HG03442 (cell line): ENCODE measurements around the gene HOXD9.

Source experiments
- ATAC-seq: cut with Tn5 transposase; IDR thresholded peaks from one replicate; pipeline ENCODE4 v1.9.1; 2021; ENCODE audit warnings: mild to moderate bottlenecking, moderate library complexity; ENCODE audit not compliant: unreplicated experiment

The HOXD9 gene

DNA sequence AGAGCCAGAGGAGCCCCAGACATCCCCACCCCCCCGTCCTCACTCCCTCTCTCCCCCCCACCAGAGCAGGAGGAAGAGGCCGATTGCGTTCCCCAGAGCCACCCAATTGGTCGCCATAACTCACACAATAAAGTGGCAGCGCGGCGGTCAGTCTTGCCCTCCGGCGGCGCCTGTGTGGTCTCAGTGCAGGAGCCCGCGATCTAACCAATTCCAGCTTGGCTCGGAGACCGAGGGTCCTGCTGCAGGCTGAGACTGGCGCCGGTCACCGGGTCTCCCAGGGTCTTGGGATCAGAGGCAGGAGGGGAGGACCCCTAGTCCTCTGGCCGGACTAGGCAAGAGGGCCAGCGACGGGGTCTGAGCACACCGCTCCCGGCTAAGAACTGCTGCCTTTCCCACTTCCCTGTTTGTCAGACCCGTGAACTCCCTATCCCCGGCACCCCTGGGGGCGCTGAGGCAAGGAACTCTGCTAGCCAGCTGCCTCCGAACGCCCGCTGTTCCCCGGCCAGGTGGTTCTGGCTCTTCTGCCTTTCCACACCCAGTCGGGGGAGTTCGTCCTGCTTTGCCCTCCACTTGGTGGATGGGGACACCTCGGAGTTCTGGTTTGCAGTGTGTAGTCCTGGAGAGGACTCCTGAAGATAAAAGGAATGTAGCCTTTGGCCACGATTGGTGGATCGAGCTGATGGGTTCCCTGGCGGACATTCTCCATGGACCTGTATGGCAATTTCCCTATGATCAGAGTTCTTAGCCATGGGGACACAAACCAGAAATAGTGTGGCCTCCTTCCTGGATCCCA lies 24.0 kb upstream of the HOXD9 start:
- ATAC-seq = no peak

DNA sequence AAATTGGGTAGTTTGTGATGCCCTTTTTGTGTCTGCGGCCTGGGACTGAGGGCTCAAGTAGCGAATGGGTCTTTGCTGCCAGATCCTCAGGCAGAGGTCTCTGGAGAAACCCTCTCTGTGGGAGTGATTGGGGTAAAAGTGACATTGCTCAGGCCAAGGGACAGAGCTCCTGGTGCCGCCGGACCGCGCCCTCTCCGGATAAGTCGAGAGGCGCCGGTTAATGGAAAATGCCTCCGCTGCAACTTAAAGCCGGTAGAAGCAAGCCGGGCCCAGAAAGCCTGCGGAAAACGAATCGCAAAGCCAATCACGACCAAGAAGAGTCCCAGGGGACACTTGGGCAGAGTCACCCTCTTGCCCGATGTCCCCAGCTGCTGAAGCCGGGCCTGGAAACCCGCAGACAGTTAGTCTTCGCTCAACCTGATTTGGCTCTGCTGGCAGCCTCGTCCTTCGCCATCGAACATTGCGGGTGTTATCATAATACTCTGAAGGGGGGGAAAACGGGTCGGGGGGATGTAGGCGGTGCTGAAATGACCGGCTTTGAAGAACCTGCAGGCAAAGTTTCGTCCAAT lies 23.3 kb upstream of the HOXD9 start:
- ATAC-seq = no peak

DNA sequence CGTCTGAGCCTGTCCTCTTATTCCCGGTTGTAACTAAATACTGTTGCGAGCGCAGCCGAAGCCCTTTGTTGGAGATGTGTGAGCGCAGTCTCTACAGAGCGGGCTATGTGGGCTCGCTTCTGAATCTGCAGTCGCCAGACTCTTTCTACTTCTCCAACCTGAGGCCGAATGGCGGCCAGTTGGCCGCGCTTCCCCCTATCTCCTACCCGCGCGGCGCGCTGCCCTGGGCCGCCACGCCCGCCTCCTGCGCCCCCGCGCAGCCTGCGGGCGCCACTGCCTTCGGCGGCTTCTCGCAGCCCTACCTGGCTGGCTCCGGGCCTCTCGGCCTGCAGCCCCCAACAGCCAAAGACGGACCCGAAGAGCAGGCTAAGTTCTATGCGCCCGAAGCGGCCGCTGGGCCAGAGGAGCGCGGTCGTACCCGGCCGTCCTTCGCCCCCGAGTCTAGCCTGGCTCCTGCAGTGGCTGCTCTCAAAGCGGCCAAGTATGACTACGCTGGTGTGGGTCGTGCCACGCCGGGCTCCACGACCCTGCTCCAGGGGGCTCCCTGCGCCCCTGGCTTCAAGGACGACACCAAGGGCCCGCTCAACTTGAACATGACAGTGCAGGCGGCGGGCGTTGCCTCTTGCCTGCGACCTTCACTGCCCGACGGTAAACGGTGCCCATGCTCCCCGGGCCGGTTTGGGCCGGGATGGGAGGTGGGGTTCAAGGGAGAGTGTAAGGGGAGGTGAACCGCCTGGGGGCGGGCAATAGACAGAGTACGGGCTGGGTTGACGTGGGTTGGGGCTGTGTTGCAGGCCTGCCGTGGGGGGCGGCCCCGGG lies 22.6 kb upstream of the HOXD9 start, which contains the start of gene HOXD12:
Gene HOXD12 (plus strand): TSS at position 68 of the 819 bp plus-strand sequence. CDS start 7 bp downstream, at position 75.
- ATAC-seq = no peak

DNA sequence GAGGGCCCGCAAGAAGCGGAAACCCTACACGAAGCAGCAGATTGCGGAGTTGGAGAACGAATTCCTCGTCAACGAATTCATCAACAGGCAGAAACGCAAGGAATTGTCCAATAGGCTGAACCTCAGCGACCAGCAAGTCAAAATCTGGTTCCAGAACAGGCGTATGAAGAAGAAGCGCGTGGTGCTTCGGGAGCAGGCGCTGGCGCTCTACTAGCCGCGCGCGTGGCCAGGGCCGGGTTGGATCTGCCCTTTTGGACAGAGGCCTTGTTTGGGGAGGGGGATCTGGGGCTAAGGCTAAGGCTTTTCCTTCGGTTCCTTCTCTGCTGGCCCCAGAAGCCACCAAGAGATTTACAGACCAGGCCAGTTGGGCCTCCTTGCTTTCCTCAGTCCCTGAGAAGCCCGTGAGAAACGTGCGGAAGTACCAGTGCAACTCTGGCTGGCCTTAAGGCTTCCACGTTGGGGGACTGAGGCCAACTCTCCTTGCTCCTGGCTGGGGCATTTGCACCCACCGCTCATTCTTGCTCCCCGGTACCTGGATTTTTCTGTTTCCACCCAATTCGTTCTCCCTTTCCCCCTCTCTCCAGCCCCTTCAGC lies 21.9 kb upstream of the HOXD9 start:
- ATAC-seq = no peak

DNA sequence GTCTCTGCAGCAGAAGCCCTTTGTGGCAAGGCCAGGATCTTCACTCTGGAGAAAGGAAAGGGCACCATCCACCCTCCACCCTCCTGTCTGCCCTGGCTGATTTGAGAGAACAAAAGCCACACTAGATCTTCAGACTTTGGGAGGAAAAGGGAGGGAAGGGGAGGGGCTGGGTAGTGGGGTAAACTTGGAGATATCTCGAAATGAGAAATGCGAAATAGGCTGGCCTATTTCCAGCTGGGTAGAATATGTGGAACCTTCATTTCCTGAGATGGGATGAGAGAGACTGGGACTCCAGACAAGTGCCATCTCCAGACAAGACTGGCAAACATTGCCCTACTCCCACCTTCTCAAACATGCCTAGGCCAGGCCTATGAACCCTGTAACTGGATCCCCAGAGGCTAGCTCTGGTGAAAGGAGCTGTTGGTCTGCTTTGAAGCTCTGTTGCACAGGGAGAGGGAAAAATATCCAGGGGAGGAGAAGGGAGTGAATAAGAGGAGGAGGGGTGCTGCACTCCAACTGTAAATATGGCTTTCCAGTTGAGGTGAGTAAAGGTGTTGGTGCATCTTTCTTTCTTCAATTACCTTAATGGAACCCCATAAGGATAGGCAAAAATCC lies 21.2 kb upstream of the HOXD9 start:
- no peak for ATAC-seq

DNA sequence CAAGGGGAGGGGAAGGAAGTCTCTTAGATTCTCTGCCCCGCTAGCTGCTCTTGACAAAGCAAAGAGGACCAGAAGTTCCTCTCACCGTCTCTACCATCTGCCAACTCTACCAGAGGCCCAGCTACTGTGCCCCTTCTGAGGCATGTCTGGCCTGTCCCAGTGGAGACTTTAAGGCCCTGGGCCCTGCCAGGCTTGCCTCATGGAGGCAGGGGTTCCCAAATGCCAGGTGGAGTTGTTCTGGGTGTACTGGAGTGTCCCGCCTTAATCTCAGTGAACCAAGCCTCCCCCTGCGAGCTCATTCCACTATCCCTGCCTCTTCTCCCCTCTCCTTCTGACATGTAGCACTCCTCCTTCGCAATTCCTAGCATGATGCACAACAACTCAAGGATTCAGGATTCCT lies 20.7 kb upstream of the HOXD9 start:
- ATAC-seq = no peak

DNA sequence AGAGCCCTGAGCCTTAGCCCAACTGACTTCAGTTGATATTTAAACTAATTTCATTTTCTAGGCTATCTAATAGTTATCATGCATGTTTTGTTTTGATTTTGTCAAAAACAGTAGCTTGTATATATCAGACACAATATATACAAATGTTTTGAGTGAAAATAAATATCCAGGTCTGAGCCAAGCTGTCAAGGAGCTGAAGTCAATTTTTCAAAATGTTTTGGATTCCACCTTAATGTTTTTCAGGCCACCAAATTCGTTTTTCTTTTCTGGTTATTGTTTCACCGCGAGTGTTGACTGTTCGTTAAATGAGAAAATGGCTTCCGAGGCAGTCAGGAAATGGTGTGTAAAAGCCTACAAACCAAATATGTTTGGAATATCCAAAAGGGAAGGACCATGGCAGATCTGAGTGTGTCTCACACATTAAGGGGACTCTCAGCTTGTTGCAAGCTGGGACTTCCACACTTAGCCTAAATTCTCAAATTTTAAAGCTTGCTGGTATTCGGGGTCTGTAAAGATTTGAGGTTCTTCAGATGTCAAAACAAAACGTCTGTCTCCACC lies 20.1 kb upstream of the HOXD9 start:
- no peak for ATAC-seq

DNA sequence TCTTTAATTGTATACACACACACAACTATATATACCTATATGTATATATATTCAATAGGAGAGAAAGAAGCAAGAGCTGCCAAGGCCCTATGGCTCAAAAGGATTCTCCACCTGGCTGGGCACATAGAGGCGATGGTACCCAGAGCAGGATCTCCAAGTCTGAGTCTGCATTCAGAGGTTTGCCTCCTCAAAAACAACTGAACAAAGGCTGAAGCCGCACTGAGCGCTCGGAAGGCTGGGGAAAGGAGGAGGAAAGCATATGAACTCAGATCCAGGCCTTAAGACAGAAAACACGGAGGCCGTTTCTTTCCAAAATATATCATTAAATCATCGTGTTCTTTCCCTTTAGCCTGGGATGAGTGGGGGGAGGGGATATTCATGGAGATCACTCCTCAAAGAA lies 19.3 kb upstream of the HOXD9 start:
- no peak for ATAC-seq

DNA sequence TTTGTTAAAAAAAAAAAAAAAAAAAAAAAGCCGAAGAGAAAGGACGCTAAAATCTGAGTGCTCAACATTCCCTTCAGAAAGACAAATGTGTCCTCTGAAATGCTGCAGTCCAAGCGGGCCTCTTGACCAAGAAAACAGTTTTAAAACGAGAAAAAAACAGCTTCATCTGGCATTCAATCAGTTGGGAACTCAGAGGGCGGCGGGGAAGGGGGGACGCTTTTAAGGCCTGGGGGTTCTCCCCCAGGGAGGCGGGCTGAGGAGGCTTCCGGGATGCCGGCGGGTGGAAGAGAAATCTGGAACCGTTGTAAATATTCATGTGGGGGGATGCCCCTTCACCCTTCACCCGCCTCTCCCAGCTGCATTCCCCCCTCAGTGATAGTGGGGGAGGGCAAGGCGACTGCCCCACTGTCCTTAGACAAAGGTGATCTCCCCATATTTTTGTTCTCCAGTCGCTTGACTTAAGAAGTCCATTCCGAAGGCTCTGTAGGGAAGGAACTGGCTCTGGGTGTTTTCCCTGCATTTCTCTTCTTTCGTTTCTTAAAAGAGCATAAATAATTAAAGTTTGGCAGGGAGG lies 18.7 kb upstream of the HOXD9 start:
- ATAC-seq = no peak

DNA sequence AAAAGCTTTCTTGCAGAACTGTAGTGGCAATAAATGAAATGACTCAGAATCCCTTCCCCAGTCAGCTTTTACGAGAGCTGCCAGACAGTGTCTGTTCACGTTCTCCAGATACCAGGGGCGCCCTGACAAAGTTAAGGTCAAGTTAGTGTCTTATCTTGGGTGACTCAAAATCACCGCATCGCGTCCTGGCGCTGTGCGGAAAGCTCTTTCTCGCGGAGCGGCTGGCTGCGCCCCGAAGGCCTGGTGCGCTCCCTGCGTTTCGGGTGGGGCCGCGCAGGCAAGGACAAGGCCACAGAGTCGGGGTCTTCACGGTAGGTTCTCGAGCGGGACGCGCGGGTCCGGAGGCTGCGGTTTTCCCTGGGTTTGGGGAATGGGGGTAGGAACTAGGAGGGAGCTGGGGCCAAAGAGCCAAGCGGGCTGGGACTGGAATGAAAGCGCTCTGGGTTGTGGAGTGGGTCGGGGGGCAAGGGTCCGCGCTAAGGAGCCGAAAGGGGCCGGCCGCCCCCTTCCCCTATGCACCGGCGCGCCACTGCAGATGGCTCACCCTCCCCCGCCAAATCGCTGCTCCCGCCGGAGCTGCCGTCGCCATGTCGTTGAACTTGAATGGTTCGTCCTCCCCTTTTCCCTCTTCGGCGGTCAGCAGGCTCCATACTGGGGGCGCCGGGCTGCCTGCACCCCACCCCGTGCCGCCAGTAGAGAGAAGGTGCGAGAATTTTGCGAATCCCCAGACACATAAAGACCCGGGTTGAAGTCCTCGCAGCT lies 18.0 kb upstream of the HOXD9 start:
- no peak for ATAC-seq

DNA sequence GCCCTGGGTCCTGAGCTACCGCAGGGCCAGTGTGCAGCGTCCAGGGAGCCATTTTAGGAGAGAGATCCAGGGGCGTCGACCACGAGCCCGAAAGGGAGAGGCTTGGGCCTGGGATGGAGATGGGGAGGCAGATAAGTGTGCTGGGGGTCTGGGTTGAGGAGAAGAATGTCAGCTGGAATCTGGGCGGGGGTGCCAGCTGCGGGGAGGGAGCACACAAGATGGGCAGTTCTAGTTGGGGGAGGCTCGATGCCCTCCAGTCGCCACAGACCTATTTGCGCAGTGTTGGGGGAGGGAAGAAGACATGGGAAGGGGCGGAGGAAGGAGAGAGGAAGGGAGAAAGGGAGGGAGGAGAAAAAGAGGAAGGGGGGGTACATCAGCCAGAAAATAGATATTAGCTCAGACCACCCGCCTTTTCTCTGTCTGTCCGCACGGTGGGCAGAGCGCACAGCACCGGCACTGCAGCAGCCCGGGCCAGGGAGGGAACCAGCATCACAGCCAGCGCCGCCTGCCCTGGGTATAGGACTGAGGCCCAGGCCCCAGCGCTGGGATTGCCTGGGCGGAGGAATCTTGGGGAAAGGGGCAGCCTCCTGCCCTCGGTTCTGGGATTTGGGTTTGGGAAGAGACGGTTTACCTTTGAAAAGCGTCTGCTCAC lies 17.3 kb upstream of the HOXD9 start:
- no peak for ATAC-seq

DNA sequence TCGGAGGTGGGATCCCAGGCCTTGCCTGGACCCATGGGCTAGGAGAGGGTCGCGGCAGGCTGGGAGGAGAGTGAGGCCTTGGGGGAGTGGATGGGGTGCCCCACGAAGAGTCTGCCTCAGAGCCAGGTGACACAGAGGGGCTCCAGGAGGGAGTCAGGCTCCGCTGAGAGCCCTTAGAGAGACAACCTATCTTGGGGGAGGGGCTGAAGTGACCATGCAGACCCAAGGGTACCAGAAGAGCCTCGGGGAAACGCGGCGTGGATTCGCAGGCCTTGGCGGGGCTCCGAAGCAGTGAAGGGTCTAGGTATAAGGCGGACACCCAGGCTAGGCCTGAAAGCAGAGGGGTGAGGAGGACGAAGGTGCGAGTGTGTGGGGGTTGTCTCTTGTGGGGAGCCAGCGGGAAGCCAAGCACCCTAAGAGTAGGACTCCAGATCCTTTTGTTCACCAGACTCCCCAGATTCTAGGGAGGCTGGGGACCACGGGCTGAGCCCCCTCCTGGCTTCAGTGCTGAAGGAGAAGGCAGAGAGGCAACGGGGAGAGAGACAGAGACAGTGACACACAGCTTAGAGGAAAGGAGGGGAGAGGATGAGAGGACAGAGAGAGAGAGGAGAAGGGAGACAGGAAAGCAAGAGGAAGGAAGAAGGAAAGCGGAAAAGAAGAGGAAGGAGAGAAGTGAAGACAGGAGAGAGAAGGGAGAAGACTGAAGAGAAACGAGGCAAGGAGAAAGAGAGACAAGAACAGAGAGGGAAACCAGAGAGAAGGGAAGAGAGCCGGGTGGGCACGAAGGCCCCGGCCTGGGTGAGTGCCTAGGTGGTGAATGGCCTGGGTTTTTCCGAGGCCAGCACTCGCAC lies 16.6 kb upstream of the HOXD9 start:
- ATAC-seq = no peak

DNA sequence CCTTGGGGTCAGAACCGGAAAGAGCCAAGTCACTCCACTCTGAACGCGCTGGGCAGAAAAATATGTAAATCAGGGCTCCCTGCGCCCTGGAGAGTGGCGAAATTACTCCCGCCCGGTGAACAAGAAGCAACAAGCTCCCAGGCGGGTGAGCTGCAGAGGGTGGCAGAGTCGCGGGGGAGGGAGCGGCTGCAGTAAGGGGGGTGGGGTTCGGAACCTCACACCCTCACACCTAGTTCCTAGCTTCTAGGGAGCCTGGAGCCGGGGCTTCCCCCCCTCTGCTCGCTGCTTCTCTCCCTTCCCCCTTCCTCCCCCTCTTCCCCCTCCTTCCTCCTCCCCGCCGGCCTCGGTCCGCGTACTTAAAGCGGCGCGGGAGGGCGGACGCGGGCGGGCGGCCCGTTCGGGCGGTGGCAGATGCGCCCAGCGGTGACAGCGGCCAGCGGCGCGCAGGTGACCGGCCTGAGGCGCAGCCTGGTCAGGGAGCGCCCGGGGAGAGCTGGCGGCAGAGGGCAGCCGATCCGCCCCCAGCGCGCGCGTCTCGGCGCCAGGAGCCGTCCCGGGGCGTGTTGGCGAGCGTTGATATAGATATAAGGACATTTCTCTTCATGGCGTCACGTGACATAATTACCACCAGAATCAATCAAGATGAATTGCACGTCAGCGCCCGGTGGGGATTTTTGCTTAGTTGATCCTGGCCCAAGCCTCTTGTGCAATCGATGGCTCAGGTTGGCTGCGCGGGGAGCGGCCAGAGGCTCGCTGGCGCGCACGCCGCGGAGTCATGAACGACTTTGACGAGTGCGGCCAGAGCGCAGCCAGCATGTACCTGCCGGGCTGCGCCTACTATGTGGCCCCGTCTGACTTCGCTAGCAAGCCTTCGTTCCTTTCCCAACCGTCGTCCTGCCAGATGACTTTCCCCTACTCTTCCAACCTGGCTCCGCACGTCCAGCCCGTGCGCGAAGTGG lies 15.7 kb upstream of the HOXD9 start, which contains the start of gene HOXD11:
Gene HOXD11 (plus strand): TSS at position 700 of the 959 bp plus-strand sequence. CDS start 76 bp downstream, at position 776.
- no peak for ATAC-seq

DNA sequence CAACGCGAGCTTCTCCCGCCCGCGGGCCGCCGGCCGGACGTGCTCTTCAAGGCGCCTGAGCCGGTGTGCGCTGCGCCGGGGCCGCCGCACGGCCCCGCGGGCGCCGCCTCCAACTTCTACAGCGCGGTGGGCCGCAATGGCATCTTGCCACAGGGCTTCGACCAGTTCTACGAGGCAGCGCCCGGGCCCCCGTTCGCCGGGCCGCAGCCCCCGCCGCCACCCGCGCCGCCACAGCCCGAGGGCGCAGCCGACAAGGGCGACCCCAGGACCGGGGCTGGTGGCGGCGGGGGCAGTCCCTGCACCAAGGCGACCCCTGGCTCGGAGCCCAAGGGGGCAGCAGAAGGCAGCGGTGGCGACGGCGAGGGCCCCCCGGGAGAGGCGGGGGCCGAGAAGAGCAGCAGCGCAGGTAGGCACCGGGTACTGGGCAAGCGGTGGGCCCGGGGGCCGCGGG lies 14.8 kb upstream of the HOXD9 start:
- no peak for ATAC-seq

DNA sequence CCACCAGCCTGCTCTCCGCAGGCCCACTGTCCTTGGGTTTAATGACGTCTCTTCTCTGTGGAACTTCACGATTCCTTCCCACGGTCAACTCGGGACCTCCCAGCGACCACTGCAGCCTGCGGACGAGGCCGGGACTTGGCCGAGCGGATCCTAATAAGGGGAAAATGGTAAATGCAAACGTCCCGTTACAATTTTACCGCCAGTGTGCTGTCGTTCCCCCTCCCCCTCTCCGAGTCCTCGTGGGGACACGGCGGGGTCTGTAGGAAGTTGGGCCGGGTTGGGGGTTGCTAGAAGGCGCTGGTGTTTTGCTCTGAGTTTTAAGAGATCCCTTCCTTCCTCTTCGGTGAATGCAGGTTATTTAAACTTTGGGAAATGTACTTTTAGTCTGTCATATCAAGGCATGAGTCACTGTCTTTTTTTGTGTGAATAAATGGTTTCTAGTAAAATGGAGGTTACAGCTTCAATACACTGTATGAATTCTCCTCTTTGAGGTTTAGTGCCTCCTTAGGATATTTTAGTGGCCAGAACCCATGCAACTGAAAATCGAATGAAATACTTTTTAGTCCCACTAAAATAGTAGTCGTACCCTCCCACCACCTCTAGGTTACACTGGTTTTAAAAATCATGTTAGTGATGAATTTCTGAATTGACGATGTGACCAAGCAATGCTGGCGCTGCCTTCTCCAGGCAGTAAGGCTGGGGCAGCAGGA lies 13.2 kb upstream of the HOXD9 start:
- ATAC-seq = no peak

DNA sequence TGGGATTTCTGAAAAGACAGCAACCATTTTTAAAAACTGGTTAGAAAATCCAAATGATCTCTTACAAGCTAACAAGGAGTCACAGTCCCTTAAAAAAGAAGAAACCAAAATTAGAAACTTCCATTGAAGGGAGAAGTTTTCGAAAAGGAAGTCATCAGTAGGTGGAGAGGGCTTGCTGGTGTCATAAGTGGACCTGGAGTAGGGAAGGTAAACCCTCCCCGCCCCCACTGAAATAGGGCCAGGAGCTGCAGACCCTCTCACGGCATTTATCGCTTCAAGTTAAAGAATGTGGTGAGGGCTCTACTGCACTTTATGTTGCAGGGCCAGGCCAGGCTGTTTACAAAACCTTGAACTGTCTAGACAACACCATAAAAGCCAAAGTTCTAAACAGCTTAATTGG lies 12.6 kb upstream of the HOXD9 start:
- no peak for ATAC-seq
